ENCODE results near the gene ZBTB20.

The ZBTB20 gene

DNA sequence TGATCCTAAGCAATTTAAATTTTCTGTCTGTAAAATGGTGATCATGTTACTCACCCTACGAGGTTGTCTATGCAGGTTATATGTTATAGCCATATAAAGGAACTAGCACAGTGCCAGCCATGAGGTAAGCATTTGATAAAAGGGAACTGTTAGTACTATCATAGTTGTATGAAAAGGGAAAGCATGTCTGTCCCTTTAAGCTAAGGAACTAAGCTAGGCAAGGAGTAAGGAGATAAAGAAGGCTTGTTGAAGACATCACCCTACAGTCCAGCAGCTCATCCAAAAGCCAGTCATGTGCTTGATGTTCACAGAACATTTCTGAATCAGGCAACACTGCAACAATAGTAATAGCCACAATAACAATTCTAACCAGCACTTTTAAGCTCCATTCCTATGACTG is 243.9 kb downstream of the ZBTB20 start:
- DNase-seq: peak; percentile 79

DNA sequence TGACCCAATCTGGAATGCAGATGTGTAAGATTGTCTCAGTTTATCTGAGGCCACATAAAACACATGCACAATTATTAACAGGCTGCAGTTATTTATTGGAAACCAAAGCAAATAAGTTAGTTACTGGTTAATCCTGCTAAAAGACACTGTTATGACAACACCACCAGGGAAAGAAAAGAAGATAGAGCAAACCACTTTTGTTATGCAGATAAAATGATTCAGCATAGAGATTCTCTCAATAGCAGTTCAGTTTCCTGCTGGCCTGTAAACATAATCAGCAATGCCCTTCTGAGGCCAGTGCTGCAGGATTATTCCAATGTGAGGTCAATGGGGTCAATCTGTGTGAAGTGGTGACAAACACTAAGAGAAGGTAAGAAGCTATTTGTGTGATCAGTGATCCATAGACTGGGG is 244.4 kb downstream of the ZBTB20 start:
- peak; percentile 79 for DNase-seq

DNA sequence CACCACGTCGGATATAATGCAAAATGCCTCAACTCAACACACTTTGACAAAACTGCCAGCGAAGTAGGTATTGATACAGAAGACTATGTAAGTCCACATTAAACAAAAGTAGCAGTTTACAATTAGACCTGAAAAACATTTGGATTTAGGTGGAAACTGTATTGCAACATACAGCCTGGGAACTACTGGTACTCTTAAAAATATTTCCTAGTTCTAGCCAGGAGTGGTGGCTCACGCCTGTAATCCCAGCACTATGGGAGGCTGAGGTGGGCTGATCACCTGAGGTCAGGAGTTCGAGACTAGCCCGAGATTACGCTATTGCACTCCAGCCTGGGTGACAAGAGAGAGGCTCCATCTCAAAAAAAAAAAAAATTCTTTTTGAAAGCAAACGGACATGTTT is 246.2 kb downstream of the ZBTB20 start:
- no peak for DNase-seq

DNA sequence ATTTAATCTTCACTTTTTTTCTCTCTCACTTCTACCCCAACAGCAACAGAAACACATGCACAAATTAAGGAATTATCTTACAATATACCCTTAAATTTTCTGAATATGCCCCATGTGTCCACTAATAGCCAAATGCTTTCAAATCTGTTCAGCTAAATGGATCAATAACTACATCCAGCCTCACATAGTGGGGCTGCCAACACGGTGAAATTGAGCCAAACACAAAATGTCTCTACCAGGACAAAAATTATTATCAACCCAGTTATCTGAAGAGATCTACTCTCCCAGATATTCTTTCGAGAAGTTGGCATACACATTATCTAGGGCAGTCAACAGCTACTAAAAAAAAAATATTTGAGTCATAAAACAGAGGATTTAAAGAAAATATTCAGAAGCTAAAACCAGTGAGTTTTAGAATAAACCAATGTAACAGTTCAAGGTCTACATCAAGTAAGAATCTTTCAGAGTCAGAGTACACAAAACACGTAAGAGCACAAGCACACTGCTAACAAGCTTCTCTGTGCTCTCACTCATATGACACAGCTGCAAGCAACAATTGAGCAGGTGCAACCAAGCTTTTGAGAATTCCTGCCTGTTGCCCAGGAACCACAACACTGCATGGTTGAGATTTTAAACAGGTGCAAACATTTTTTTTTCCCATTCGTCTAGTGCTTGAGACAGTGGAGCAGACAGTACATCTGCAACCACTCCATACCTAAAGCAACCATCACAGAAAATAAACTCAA is 247.7 kb downstream of the ZBTB20 start:
- peak; percentile 96 for DNase-seq

DNA sequence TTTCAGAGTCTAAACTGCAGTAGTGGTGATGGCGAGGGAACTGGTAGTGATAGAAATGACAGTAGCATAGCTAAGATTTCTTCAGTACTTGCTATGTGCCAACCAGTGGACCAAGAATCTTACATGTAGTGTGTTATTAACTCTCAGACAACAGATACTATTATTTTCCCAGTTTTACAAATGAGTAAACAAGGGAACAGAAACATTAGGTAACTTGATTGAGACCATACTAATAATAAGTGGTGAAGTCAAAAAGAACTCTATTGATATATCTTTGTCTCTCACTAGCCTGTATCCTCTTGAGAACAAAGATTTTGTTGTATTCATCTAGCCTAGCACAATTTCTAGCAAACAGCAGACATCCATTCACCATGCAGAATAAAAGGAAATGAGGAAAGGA is 250.1 kb downstream of the ZBTB20 start:
- no peak for DNase-seq

DNA sequence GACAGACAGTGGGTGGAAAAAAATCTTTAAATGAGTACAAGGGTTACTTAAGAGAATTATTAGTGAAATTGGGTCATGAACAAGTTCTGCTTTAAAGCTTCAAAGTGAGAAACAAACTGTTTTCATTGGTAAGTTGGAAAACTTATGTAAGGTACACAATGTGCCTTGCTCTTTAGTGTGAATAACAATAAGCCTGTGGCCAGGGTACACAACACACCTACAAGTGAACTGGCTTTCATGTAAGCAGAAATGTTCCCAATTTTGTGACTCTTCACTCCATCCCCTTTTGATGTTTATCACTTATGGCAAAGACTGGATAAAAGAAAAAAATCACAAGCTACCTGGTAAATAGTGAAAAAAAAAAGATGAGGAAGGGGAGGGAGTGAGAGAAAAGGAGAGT is 253.7 kb downstream of the ZBTB20 start:
- DNase-seq: no peak

DNA sequence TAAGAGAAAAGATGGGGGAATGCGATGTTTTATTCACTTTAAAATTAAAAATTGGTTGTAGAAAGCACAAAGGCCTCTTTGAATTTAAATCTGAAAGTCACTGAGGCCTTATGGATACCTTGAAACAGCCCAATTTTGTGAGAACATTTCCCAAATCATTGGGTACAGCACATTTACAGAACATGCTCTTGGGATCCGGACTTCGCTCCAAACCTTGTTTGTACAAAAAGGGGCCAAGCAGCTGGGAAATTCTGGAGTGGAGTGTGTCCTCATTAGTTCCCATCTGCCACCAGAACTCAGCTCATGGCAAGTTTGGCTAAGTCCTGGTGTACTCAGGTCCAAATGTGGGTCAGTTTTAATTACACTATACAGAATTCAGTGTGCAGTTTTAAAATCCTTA is 254.2 kb downstream of the ZBTB20 start:
- DNase-seq: no peak

DNA sequence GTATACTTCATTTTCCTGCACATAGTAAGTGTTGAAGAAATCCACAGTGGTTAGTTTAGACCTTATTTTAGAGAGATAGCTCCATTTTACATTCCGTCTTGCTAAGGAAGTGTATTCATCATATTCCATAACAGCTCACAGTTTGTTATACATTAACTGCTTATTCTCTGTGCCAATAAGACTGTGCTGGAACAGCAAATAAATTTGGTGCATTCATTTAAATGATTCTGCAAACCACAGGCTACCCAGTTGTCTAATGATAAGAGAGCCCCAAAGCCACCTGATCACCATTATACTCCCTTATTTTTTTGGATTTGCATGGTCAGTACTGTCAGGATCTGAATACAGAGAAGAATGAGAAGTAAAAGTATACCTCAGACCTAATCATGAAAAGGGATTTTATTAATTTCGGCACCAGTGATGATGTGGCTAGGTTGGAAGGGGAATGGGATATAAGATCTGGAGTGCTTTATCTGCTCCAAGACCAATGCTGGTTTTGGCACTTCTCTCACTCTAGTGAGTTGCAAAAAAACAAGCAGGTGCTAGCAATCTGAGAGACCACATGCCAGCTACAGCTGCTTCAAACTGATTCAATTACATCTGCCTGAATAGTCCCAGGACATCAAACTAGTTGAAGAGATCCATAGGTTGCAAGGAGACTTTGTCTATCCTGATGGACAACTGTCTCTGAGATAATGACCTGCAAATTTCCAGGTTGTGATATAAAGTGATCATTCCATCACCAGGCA is 254.8 kb downstream of the ZBTB20 start:
- peak; percentile 63 for DNase-seq

DNA sequence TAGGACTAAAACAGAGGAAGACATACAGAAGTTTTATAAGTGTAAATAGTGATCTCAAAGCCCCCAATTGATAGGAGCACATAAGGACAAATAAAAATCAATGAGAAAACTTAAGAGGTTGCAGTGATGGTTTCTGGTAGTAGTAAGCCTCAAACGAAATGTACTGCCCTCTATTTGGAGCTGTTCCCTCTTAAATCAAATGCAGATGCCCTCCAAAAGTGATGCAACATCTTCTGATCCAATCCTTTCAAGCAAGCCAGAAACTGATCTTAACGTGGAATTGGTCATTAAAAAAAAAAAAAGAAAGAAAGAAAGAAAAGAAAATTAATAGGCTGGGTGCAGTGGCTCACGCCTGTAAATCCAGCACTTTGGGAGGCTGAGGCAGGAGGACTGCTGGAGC is 259.3 kb downstream of the ZBTB20 start:
- no peak for DNase-seq

DNA sequence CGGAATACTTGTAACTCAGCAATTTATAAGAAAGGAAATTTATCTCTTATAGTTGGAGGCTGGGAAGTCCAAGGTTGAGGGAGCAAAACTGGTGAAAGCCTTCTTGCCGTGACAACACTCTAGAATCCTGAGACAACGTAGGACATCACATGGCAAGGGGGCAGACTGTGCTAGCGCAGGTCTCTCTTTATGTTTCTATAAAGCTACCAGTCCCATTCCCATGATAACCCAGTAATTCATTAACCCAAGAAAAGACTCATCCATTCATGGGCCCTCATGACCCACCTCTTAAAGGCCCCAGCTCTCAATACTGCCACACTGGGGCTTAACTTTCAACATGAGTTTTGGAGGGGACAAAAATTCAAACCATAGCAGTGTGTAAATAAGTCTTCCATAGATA is 260.2 kb downstream of the ZBTB20 start:
- no peak for DNase-seq

DNA sequence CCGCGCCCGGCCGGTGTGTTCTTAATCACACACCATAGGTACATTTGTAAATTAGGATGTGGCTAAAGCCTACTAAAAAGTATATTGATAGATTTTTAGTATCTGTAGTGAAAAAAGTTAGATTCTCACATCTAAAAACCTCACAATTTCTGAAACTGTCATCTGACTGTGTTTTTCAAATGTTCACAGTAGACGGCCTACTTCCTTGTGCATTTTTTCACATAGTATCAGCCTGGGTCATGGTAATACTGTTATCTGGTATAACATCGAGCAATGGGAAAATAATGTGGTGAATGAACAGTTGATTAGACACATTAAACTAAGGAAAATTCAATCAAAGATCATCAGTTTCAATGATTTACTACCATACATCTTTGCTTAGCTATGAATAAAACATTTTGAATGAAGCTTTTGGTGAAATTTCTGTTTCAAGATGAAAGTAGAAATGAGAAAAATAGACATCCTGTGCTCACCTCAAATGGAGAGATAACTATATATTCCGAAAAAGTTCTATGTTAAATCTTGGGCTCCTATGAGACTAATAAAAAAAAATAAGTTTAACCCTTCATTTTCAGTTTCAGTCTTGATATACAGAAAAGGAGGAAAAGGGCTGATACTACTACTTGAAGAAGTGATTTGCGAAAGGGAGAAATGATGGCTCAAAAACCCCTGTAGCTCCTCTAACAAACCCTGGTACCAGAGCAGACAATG is 262.7 kb downstream of the ZBTB20 start:
- no peak for DNase-seq

DNA sequence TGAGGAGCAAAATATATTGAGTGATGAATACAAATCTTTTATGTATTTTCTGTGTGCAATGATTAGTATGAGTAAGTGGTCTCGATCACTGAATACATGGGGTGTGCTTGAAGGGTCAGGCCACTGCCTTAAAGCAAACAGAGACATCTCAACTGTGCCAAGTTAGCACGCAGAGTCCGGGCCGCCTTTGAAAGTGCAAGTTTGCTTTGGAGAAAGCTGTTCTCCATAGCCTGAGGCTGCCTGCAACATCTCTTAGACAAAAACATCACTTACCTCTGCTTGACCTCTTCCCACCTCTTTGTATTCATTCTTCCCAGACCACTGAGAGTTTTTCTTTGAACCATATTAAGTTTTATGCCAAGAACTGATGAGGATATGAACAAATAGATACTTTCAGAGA is 267.0 kb downstream of the ZBTB20 start:
- peak; percentile 80 for DNase-seq

DNA sequence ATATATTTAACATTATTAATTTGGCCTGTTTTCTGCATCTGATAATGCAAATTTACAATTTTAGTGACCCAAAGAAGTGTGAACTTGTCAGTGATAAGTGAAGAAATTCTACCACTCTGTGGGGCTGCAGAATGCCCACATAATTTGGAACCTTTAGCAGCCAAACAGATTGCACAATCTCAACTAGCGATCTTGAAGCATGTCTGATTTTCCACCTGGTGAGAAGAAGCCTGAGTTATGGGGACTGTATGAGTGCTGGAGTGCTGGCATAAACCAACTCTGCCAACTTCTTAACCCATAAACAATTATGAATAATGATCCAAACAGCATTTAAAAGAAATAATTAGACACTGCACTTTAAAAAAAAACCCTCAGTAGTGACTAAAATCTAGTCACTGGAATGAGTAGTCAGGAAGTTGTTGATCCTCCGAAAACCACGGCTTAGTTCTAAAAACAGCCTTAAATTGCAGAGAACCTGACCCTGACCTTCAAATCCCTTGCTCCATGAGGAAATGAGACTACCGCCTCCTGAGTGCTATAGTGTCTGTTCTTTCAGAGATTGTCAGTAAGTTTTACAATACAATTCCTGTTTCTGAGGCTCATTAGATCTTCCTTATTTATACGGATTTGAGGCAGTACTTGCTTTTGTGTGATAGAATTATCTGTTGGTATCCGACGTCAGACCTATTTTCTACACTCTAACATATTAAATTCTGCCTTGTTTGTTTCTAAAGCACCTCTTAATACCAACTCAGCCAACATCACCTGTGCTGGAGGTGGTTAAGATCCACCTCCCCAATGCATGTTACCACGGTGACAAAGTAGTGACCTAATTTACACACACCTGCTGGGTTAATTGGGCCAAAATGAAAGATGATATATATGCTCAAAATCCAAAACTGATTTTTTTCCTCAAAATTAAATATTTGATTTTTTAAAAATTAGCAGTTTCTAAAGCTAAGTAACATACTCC is 267.7 kb downstream of the ZBTB20 start:
- DNase-seq: peak; percentile 93

DNA sequence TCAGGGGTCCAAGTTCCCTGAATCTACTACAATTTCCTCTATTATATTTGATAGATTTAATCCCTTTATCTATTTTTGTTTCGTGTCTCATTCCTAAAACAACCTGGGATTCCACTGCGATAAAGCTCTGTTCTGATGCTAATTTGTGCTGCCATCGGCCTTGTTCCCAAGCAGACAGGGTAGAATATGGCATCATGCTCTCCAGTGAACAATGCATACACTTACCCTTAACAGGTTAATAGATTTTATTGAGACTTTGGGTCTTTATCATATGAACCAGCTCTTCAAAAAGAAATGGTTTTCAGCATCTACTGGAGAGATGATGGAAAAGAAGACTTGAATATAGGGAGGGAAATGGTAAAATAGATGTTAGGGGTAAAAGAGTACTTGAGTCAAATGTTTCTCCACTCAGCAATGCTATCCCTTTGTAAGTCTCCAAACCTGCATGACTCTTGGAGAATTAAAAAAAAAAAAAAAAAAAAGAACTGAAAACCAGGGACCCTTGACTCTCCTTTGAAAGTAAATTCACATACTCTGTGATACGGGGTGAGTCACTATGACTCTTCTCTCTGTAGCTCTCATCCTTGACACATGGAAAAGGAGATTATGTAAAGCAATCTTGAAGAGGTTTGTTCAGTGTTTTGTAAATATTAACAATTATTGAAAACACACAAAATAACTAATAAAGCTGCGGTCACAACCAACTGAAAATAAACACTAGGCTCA is 268.8 kb downstream of the ZBTB20 start:
- peak; percentile 41 for DNase-seq

DNA sequence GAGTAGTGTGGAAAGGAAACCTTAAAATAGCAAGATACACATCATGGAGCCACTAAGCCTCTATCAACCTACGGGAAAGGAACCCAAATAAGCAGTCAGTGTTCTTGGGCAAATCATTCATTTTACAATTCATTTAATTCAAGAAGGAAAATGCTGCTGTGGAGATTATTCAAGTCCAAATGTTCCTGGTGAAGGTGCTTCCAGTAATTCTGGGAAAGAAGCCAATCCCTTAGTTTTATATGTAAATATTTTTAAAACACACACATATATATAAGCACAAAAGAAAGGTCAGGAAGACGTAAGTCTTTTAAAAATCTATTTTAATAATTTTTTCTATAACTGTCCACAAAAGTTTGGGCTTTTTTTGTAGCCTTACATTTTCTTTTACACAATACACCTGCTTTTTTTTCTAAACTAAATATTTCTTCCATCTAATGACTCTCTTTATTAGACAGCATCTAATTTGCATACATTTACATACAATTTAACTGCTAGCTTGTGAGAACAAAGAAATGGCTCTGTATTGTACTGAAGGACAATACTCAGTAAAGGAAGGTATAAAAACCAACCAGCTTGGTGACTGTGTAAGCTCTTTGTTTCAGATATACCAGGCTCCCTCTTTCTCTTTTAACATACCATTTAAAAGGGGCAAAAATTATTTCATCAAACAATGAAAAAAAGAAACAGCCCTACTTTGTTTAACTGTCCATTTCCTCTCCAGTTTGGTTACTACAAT is 269.5 kb downstream of the ZBTB20 start:
- no peak for DNase-seq

DNA sequence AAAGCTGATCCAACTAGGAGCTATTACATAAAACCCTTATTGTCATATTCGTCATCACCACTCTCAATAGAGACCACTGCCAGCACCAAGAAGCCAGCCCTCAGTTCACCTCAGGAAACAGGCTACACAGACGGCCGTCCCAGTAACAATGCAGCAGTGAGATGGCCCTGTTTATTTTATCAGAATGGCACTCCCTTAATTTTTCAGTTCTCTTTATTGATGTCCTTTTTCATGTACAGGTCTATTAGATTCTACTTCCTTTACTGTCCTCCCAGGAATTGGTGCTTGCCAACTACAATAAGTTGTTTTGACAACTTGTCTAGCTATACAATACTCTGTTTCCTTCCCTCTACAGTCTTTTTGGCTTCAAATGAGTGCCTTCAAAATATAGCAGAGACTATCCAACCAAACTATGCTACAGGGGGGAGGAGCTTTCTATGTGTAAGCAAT is 272.5 kb downstream of the ZBTB20 start:
- DNase-seq: no peak

DNA sequence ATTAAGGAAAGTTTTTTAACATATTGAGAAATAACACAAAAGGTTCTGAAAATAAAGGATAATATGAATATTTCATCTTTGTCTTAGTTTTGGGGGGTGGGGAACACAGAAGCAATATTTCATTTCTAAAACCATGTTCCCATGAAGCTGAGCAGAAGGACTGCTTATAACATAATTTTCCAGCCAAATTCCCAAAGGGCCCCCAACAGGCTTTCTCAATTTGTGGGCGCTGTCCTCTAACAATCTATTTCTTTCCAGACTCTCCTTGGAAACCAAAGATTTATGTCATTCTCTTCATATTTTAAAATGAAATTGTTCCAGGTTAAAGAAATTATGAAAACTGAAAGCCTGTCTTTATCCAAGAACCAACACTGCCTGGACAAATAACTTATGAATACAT is 273.5 kb downstream of the ZBTB20 start:
- no peak for DNase-seq

DNA sequence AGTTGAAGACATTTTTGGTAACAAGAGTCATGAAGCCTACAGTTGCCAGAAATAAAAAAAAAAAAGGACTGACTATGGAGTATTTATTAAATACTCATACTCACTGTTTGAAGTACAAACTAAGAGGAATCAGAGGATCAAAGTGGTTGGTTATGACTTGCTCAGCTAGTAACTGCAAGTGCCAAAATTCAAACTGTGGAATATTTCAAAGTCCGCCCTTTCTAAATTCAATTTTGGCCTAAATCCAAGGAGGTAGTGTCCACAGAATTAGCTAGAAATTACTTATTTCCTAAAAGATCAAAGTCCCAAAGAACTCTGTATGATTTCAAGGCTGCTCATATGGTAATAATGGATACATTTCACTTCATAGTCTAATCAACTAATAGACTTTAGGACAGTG is 274.5 kb downstream of the ZBTB20 start:
- DNase-seq: no peak

DNA sequence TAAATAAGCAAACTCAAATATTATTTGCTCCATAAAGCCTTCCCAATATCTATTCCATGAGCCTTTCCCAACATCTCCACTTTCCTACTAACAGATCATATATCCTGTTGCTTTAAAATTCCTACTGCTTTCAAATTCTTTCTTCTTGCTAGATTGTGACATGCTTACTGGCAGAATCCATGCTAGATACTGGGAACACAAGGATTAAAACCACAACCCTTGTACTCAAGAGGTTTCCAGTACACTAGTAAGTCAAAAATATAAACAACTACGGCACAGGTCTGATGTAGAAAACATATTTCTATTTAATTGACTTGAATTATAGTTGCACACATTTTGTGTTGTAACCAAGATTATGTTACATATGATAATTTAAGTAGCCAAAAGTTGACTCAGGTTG is 275.0 kb downstream of the ZBTB20 start:
- no peak for DNase-seq

DNA sequence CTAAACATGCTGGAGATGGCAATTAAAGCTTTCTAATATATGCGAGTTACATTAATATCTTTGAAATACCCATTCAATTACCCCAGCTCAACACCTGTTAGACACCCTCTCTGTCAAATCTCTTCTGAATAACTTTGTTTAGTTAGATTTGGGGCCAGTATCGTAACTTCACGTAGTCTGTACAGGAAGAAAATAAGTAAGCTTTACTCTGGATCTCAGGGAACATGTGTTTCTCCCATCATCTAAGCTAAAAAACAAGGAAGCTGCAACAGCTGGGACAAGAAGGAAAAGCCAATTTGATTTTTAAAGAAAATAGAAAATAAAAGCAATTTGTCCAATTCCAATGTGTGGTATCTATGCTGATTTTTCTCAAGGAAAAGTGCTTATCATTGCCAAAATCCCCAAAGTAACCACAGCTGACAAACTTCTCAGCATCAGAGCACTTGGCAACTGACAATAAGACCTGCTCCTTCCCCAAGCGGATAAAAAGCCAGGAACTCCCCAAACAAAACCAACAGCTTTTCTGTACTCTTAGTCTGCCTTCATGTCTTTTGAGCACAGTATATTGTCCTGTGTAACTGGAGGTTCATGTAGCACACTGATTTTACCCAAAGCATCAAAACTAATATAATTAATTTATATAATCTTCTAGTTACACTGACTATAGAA is 279.1 kb downstream of the ZBTB20 start:
- no peak for DNase-seq

DNA sequence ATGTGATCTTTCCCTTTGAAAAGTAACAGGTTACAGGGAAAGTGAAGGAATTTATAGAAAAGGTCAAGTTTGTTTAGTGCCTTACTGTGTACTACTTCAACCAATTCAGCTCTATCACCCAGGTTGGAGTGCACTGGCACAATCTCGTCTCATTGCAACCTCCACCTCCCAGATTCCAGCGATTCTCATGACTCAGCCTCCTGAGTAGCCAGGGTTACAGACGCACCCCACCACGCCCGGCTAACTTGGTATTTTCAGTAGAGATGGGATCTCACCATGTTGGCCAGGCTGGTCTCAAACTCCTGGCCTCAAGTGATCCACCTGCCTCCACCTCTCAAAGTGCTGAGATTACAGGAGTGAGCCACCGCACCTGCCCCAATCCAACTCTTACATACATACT is 279.7 kb downstream of the ZBTB20 start:
- DNase-seq: no peak
